Kidney epithelial cell (primary cell): Measurements from ENCODE around the gene SPRR2E. TPM values are rescaled to one million over a fixed set of nuclear protein-coding genes. Genes with fewer than 3 reads are reported as not detected.
"Not testable (repeated sequence)": the region's sequence is repeated elsewhere in the genome, so short reads cannot be mapped to it uniquely, and the experiment has no call there.

Experiments used
- DNase-seq: peaks from one replicate; pipeline ENCODE4 v3.0.0-alpha.2; 2010; ENCODE audit warnings: low read depth
- H3K27me3 ChIP-seq: 2 replicates; pipeline ENCODE4 v1.6.0; 2011; ENCODE audit warnings: low read length; ENCODE audit not compliant: control insufficient read depth, insufficient read depth
- H3K36me3 ChIP-seq: 2 replicates; pipeline ENCODE4 v1.5.1; 2011; ENCODE audit warnings: low read length; ENCODE audit not compliant: control insufficient read depth, insufficient read depth
- H3K4me3 ChIP-seq: 2 replicates; pipeline ENCODE4 v1.5.1; 2011; ENCODE audit warnings: low read depth, mild to moderate bottlenecking, control low read depth, low read length
- CTCF ChIP-seq: IDR thresholded peaks from 2 replicates; pipeline ENCODE4 v1.5.1; 2011; ENCODE audit warnings: mild to moderate bottlenecking, moderate library complexity, low read length, control low read depth, inconsistent platforms; ENCODE audit not compliant: insufficient read depth, poor library complexity, severe bottlenecking
- total RNA-seq: library from RNA; depleted of rRNA; stranded (reverse); fragments of >200 nt; gene quantifications from 2 replicates; pipeline ENCODE4 v1.2.3, GENCODE V29; 2015

Gene SPRR2E
- total RNA-seq, 1 donor from 2014 or later = not detected

GRCh38 chr1:153058154-153058553 is 36.2 kb downstream of the SPRR2E start:
- no peaks in the 10 kb centered on the region for H3K27me3 ChIP-seq

GRCh38 chr1:153057375-153057774 is 37.0 kb downstream of the SPRR2E start, which contains the start of gene SPRR2A:
SPRR2A (minus strand) TSS chr1:153057512; CDS start chr1:153056735, 777 bp downstream.
- H3K4me3 ChIP-seq = no peak within 1 kb of the TSS

More at GRCh38 chr1:153058154-153058553, 36.2 kb downstream of the SPRR2E start:
- no peak for TF ChIP-seq CTCF
- Histone ChIP-seq H3K4me3 (no peak overlapping the region), H3K36me3 (no peaks in the 10 kb centered on the region)
- DNase-seq = no peak

GRCh38 chr1:153056111-153056510 is 38.2 kb downstream of the SPRR2E start:
- not testable (repeated sequence) for DNase-seq

More at GRCh38 chr1:153057375-153057774, 37.0 kb downstream of the SPRR2E start, which contains the start of gene SPRR2A:
- TF ChIP-seq CTCF = no peak
- no peaks in the 10 kb centered on the region for H3K27me3 ChIP-seq
- DNase-seq = no peak
- no peaks in the 10 kb centered on the region for H3K36me3 ChIP-seq

GRCh38 chr1:153049211-153049610 is 45.1 kb downstream of the SPRR2E start:
- H3K36me3 ChIP-seq = no peaks in the 10 kb centered on the region
- no peak overlapping the region for H3K4me3 ChIP-seq
- no peak for TF ChIP-seq CTCF
- no peaks in the 10 kb centered on the region for H3K27me3 ChIP-seq
- DNase-seq = no peak

More at GRCh38 chr1:153056111-153056510, 38.2 kb downstream of the SPRR2E start:
- H3K36me3 ChIP-seq, H3K4me3 ChIP-seq, H3K27me3 ChIP-seq: not testable (repeated sequence)

Other genes with a start within 250 kb of the SPRR2E start
- gene LCE7A, start 234.5 kb downstream of the SPRR2E start, total RNA-seq = not detected in 2 replicates
- gene SMCP, start 216.2 kb downstream of the SPRR2E start, total RNA-seq = not detected in 2 replicates
- 1.2 and 2.3 TPM in 2 replicates for gene IVL, start 186.0 kb downstream of the SPRR2E start, total RNA-seq
- gene SPRR5, start 147.3 kb downstream of the SPRR2E start, total RNA-seq = not detected in 2 replicates
- not detected in 2 replicates for gene SPRR4, start 123.9 kb downstream of the SPRR2E start, total RNA-seq
- gene SPRR1A, start 110.4 kb downstream of the SPRR2E start, total RNA-seq = not detected in 2 replicates
- 1.1 TPM in 1 of 2 replicates, not detected in the other for gene SPRR3, start 92.8 kb downstream of the SPRR2E start, total RNA-seq
- 0.63 TPM in 1 of 2 replicates, not detected in the other for gene SPRR1B, start 63.3 kb downstream of the SPRR2E start, total RNA-seq
- gene SPRR2D, start 53.4 kb downstream of the SPRR2E start, total RNA-seq = 2.4 and 8.0 TPM in 2 replicates
- 1.0 and 3.9 TPM in 2 replicates for gene SPRR2A, start 37.0 kb downstream of the SPRR2E start, total RNA-seq
- not detected in 2 replicates for gene SPRR2B, start 22.9 kb downstream of the SPRR2E start, total RNA-seq
- gene SPRR2F, start 19.0 kb upstream of the SPRR2E start, total RNA-seq = not detected in 2 replicates
- not detected in 2 replicates for gene SPRR2G, start 56.4 kb upstream of the SPRR2E start, total RNA-seq
- gene LELP1, start 108.9 kb upstream of the SPRR2E start, total RNA-seq = not detected in 2 replicates
- not detected in 2 replicates for gene PRR9, start 123.1 kb upstream of the SPRR2E start, total RNA-seq
- gene LORICRIN, start 165.2 kb upstream of the SPRR2E start, total RNA-seq = not detected in 2 replicates
- gene PGLYRP3, start 218.4 kb upstream of the SPRR2E start, total RNA-seq = not detected in 2 replicates